ENCODE results near the gene EXOC6B.

EXOC6B gene

GRCh38 chr2:72806280-72806945 is 19.4 kb downstream of the EXOC6B start:
- no peak for ATAC-seq
- TF ChIP-seq ARNTL (CRISPR knock-in tag; IDR thresholded peaks at IDR 0.05; ENCODE audit: borderline replicate concordance, low read depth): no peak
- no peak for TF ChIP-seq OSR1 (CRISPR knock-in tag; IDR thresholded peaks at IDR 0.05)
- no peak for TF ChIP-seq ZFP30 (CRISPR knock-in tag; IDR thresholded peaks at IDR 0.05)
- no peak for TF ChIP-seq TCF4 (CRISPR knock-in tag; IDR thresholded peaks at IDR 0.05; ENCODE audit: borderline replicate concordance)
- no peak for TF ChIP-seq ZNF8 (CRISPR knock-in tag; IDR thresholded peaks at IDR 0.05)
- TF ChIP-seq CREB5 (CRISPR knock-in tag; IDR thresholded peaks at IDR 0.05; ENCODE audit: low read depth): no peak
- no peak for TF ChIP-seq BACH2 (CRISPR knock-in tag; IDR thresholded peaks at IDR 0.05; ENCODE audit: borderline replicate concordance)
- no peak for TF ChIP-seq ZNF70 (CRISPR knock-in tag; IDR thresholded peaks at IDR 0.05)
- TF ChIP-seq ZC3H10 (CRISPR knock-in tag; IDR thresholded peaks at IDR 0.05): no peak
- TF ChIP-seq RARB (CRISPR knock-in tag; IDR thresholded peaks at IDR 0.05): no peak
- TF ChIP-seq ESRRG (CRISPR knock-in tag; IDR thresholded peaks at IDR 0.05): no peak
- TF ChIP-seq TSHZ2 (CRISPR knock-in tag; IDR thresholded peaks at IDR 0.05): no peak
- no peak for TF ChIP-seq PPARA (CRISPR knock-in tag; IDR thresholded peaks at IDR 0.05; ENCODE audit: borderline replicate concordance)

DNA sequence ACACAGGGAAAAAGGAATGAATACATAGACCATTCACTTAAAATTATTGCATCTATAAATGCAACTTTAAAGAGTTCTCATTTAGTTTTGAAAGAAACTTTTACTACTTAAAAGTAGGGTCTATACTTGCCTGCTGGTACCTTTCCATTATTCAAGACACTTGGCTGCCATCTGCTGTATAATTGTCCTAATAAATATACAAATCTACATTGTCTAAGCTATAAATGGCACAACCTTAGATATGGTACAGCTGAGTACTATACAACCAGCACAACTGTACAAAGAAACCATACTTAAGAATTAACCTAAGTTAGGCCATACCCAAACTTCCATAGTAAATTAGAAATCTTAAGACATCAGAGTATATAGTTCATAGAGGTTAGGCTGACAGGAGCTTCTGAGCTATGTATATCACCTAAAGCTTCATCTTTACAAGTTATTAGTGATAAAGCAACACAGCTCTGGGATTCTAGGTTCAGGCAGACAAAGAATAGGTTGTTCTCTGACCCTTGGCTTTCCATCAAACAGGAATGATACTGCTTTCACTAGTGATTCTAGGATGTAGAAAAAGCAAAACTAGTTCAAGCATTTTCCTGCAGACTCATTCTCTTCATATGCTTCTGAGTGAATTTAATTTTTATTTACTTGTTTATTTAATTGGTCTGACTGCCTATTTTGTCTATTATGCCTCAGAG is 22.1 kb downstream of the EXOC6B start:
- no peak for TF ChIP-seq PATZ1 (CRISPR knock-in tag; IDR thresholded peaks at IDR 0.05; ENCODE audit: borderline replicate concordance)
- TF ChIP-seq RARB (CRISPR knock-in tag; IDR thresholded peaks at IDR 0.05): no peak
- no peak for TF ChIP-seq ZNF8 (CRISPR knock-in tag; IDR thresholded peaks at IDR 0.05)
- TF ChIP-seq ZC3H10 (CRISPR knock-in tag; IDR thresholded peaks at IDR 0.05): no peak
- no peak for ATAC-seq

- TF ChIP-seq PPARA (CRISPR knock-in tag; IDR thresholded peaks at IDR 0.05; ENCODE audit: borderline replicate concordance) (no peak), PATZ1 (CRISPR knock-in tag; IDR thresholded peaks at IDR 0.05; ENCODE audit: borderline replicate concordance) (no peak), ARNTL (CRISPR knock-in tag; IDR thresholded peaks at IDR 0.05; ENCODE audit: borderline replicate concordance, low read depth) (no peak), POU6F1 (CRISPR knock-in tag; IDR thresholded peaks at IDR 0.05; ENCODE audit: borderline replicate concordance, low read depth) (no peak), OSR1 (CRISPR knock-in tag; IDR thresholded peaks at IDR 0.05) (no peak), ISL1 (CRISPR knock-in tag; IDR thresholded peaks at IDR 0.05) (no peak), ZNF8 (CRISPR knock-in tag; IDR thresholded peaks at IDR 0.05) (no peak), TSHZ2 (CRISPR knock-in tag; IDR thresholded peaks at IDR 0.05) (no peak)
- ATAC-seq: no peak
Measured at GRCh38 chr2:72803151-72803550, 22.7 kb downstream of the EXOC6B start.

All from SK-N-SH treated with all-trans-retinoic acid at 6 μM for 48 hours (cell line).